HEK293 (cell line): Measurements from ENCODE around the gene DOLK.

ENCODE experiments used
- PBX3 ChIP-seq: sonication (generic); formaldehyde crosslinking; IDR thresholded peaks from 2 replicates; pipeline ENCODE4 v1.8.1; 2022; ENCODE audit warnings: mild to moderate bottlenecking, moderate library complexity, missing genetic modification reagents
- ZBTB44 ChIP-seq: fragments of 450-650 bp; IDR thresholded peaks from 2 replicates; pipeline ENCODE4 v1.5.1; 2018; ENCODE audit warnings: missing biosample characterization, mild to moderate bottlenecking, missing genetic modification characterization
- ZNF248 ChIP-seq: fragments of 450-650 bp; formaldehyde crosslinking; IDR thresholded peaks from 2 replicates; pipeline ENCODE4 v1.5.1; 2017; ENCODE audit warnings: missing biosample characterization, missing genetic modification characterization
- ZNF433 ChIP-seq: fragments of 450-650 bp; formaldehyde crosslinking; IDR thresholded peaks from 2 replicates; pipeline ENCODE4 v1.5.1; 2016; ENCODE audit warnings: missing biosample characterization, missing genetic modification characterization, low read depth

- TF ChIP-seq ZNF248 (tag by site-specific recombination) (no peak), PBX3 (no peak), ZNF433 (tag by site-specific recombination) (no peak), ZBTB44 (no peak)
Observed at GRCh38 chr9:128919402-128920089, 27.9 kb downstream of the DOLK start.
